Panc1 (cell line): ENCODE measurements around the gene DNAJC22. TPM values are rescaled to one million over a fixed set of nuclear protein-coding genes. Genes with fewer than 3 reads are reported as not detected.

ENCODE experiments used
- ATAC-seq: fragments of 200-7000 bp; cut with Tn5 transposase; 2 replicates; pipeline ENCODE4 v1.9.1; 2020; ENCODE audit warnings: mild to moderate bottlenecking, moderate library complexity
- BruUV-seq: library from RNA; stranded (reverse); fragments of 400-500 nt; replicated peaks from 2 replicates; lab custom pipeline; 2021; lab: Mats Ljungman, UMichigan
- CTCF ChIA-PET: fragments of 300-600 bp; sonication (Branson Sonifier 250); formaldehyde crosslinking; loops from one replicate; lab custom pipeline; 2022; ENCODE audit warnings: antibody characterized with exemption; lab: Charles Lee
- POLR2A ChIA-PET: fragments of 300-600 bp; sonication (Branson Sonifier 250); formaldehyde crosslinking; loops from one replicate; lab custom pipeline; 2022; ENCODE audit warnings: antibody characterized with exemption; lab: Charles Lee
- DNase-seq: peaks from one replicate; pipeline ENCODE4 v3.0.0-alpha.2; 2010; ENCODE audit warnings: low read depth, low spot score
- H3K27ac ChIP-seq: 2 replicates; pipeline ENCODE4 v1.5.1; 2011; ENCODE audit warnings: mild to moderate bottlenecking, low read length, inconsistent platforms
- H3K27me3 ChIP-seq: fragments of 200-500 bp; sonication (Bioruptor generic); 2 replicates; pipeline ENCODE4 v1.6.0; 2014; ENCODE audit warnings: low read length, inconsistent platforms; ENCODE audit not compliant: control insufficient read depth, insufficient read depth
- H3K36me3 ChIP-seq: fragments of 200-500 bp; sonication (Bioruptor generic); 2 replicates; pipeline ENCODE4 v1.5.1; 2014; ENCODE audit warnings: inconsistent platforms, mild to moderate bottlenecking, low read length, moderate library complexity; ENCODE audit not compliant: control insufficient read depth, insufficient read depth
- H3K4me1 ChIP-seq: 2 replicates; pipeline ENCODE4 v1.5.1; 2011; ENCODE audit warnings: inconsistent platforms, mild to moderate bottlenecking, low read length, moderate library complexity; ENCODE audit not compliant: control insufficient read depth, insufficient read depth
- H3K4me3 ChIP-seq, 2 experiments: 2 replicates each; pipeline ENCODE4 v1.5.1; 2011 to 2012; ENCODE audit warnings: low read depth in 2 of 2, low read length in 2 of 2, mild to moderate bottlenecking in 2 of 2, inconsistent platforms in 1 of 2, moderate library complexity in 1 of 2
- H3K9me3 ChIP-seq: fragments of 200-500 bp; sonication (Bioruptor generic); 2 replicates; pipeline ENCODE4 v1.5.1; 2014; ENCODE audit warnings: low read depth, mild to moderate bottlenecking, inconsistent platforms, low read length, moderate library complexity; ENCODE audit not compliant: control insufficient read depth, insufficient read depth
- CTCF ChIP-seq: fragments of 450-650 bp; IDR thresholded peaks from 2 replicates; pipeline ENCODE4 v1.5.1; 2017; ENCODE audit warnings: mild to moderate bottlenecking
- POLR2AphosphoS5 ChIP-seq: IDR thresholded peaks from 2 replicates; pipeline ENCODE4 v1.6.1; 2012; ENCODE audit warnings: mild to moderate bottlenecking, low read depth, low read length, moderate library complexity
- SIN3A ChIP-seq: IDR thresholded peaks from 2 replicates; pipeline ENCODE4 v1.6.1; 2012; ENCODE audit warnings: low read depth, mild to moderate bottlenecking, low read length, moderate library complexity, borderline replicate concordance; ENCODE audit not compliant: insufficient read depth
- TCF7L2 ChIP-seq: IDR thresholded peaks from 2 replicates; pipeline ENCODE4 v1.6.1; 2011; ENCODE audit warnings: mild to moderate bottlenecking, low read depth, low read length, inconsistent platforms
- in situ Hi-C: cut with HindIII; loops from 2 replicates; pipeline ENCODE4 v1.10.0; 2016; ENCODE audit warnings: low sequenced_read_pairs, low pct_unique_long_range_greater_than_20kb
- intact Hi-C: fragments of 100-400 bp; cut with micrococcal nuclease; formaldehyde crosslinking; loops from one replicate; pipeline ENCODE4 v1.10.0; 2022; ENCODE audit not compliant: unreplicated experiment
- total RNA-seq: library from RNA; stranded (reverse); gene quantifications from one replicate; pipeline ENCODE4 v1.2.1, GENCODE V29; 2021; ENCODE audit not compliant: unreplicated experiment
- TF ChIP-seq, protein P1 (sequence below), 2 experiments: IDR thresholded peaks; 2 replicates each; pipeline ENCODE4 v1.6.1; 2011 to 2012; ENCODE audit warnings: low read depth in 2 of 2, control low read depth in 1 of 2, low read length in 1 of 2, mild to moderate bottlenecking in 1 of 2, moderate library complexity in 1 of 2; ENCODE audit not compliant: insufficient read depth in 1 of 2

The DNAJC22 gene
- total RNA-seq, 1 experiment from 2014 or later = 1.9 TPM

DNA sequence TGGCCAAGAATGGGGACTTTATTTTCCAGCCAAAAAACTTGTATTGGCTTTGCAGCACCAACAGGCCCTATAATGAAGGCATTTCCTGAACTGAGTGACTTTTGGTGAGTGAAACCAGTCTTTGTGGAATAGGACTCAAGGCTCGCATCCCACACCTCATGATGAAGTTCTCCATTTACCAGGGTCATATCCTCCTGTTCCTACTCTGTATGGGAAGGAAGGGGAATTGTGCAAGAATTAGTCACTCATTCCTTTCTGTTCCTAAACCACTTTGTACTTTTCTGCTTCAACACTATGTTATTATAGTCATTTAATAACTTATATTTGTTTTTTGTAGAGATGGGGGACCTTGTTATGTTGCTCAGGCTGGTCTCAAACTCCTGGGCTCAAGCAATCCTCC lies 18.3 kb downstream of the DNAJC22 start:
- Histone ChIP-seq H3K27ac (no peak overlapping the region), H3K27me3 (no peaks in the 10 kb centered on the region), H3K36me3 (no peaks in the 10 kb centered on the region; the same call in 1 of the 2 replicates), H3K9me3 (no peaks in the 10 kb centered on the region), H3K4me3 (no peak overlapping the region), H3K4me1 (peaks cover 17% of the 10 kb centered on the region)
- POLR2A ChIA-PET = no interaction called here
- ATAC-seq (no peak), DNase-seq (no peak)
- intact Hi-C loops (no loop called here), in situ Hi-C loops (loop anchor here (25.0 kb wide), 1 partner anchor 147 kb away; no protein-coding TSS in a partner anchor)
- CTCF ChIA-PET = no interaction called here
- BruUV-seq = no TSS peak
- no peak for TF ChIP-seq POLR2AphosphoS5
- no peak for TF ChIP-seq SIN3A
- TF ChIP-seq, protein P1, sequence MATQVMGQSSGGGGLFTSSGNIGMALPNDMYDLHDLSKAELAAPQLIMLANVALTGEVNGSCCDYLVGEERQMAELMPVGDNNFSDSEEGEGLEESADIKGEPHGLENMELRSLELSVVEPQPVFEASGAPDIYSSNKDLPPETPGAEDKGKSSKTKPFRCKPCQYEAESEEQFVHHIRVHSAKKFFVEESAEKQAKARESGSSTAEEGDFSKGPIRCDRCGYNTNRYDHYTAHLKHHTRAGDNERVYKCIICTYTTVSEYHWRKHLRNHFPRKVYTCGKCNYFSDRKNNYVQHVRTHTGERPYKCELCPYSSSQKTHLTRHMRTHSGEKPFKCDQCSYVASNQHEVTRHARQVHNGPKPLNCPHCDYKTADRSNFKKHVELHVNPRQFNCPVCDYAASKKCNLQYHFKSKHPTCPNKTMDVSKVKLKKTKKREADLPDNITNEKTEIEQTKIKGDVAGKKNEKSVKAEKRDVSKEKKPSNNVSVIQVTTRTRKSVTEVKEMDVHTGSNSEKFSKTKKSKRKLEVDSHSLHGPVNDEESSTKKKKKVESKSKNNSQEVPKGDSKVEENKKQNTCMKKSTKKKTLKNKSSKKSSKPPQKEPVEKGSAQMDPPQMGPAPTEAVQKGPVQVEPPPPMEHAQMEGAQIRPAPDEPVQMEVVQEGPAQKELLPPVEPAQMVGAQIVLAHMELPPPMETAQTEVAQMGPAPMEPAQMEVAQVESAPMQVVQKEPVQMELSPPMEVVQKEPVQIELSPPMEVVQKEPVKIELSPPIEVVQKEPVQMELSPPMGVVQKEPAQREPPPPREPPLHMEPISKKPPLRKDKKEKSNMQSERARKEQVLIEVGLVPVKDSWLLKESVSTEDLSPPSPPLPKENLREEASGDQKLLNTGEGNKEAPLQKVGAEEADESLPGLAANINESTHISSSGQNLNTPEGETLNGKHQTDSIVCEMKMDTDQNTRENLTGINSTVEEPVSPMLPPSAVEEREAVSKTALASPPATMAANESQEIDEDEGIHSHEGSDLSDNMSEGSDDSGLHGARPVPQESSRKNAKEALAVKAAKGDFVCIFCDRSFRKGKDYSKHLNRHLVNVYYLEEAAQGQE (IDR thresholded peaks at IDR 0.05; ENCODE audit: insufficient read depth in 1 of 2, low read depth in 2 of 2, low read length in 1 of 2) = no peak
- TF ChIP-seq CTCF = no peak
- TF ChIP-seq TCF7L2 = no peak

- TF ChIP-seq SIN3A = no peak
- TF ChIP-seq TCF7L2 = no peak
- TF ChIP-seq CTCF = no peak
- TF ChIP-seq, protein P1 (IDR thresholded peaks at IDR 0.05; ENCODE audit: insufficient read depth in 1 of 2, low read depth in 2 of 2, low read length in 1 of 2) = no peak
- no peak for TF ChIP-seq POLR2AphosphoS5
- POLR2A ChIA-PET = interaction anchor here (0.6 kb wide), 1 partner anchor 215 kb away, joined by 3 read pairs; no protein-coding TSS in a partner anchor
- peak overlapping the region; percentile 92 for H3K27ac ChIP-seq
- no peaks in the 10 kb centered on the region for H3K9me3 ChIP-seq
- H3K4me1 ChIP-seq = peaks cover 18% of the 10 kb centered on the region
- no peak for ATAC-seq
- DNase-seq = no peak
- no peaks in the 10 kb centered on the region for H3K27me3 ChIP-seq
- H3K4me3 ChIP-seq = peak overlapping the region in 1 of 2 experiments; percentile 78; a peak in 1 of 4 replicates
- intact Hi-C loops = no loop called here
- no TSS peak for BruUV-seq
- H3K36me3 ChIP-seq = no peaks in the 10 kb centered on the region; the same call in 1 of the 2 replicates
- in situ Hi-C loops = loop anchor here (25.0 kb wide), 1 partner anchor 147 kb away; no protein-coding TSS in a partner anchor
- CTCF ChIA-PET = no interaction called here
Observed at GRCh38 chr12:49365542-49365941, 18.9 kb downstream of the DNAJC22 start.
